Effector memory CD4-positive, alpha-beta T cell (primary cell): ENCODE data around the gene CSNK2A3.

Experiments used
- DNase-seq, 3 donors: peaks; one replicate each; pipeline ENCODE4 v3.0.0-alpha.2; 2020
- H3K27ac ChIP-seq: 2 replicates; pipeline ENCODE4 v1.7.0; 2013; ENCODE audit warnings: mild to moderate bottlenecking, low read length, moderate library complexity; ENCODE audit not compliant: insufficient read depth, poor library complexity, severe bottlenecking
- H3K27me3 ChIP-seq: replicated peaks from 2 replicates; pipeline ENCODE4 v1.7.0; 2013; ENCODE audit warnings: mild to moderate bottlenecking, low read length; ENCODE audit not compliant: insufficient read depth, control insufficient read depth, poor library complexity, severe bottlenecking
- H3K36me3 ChIP-seq: 2 replicates; pipeline ENCODE4 v1.7.0; 2013; ENCODE audit warnings: mild to moderate bottlenecking, low read length, moderate library complexity; ENCODE audit not compliant: control insufficient read depth, insufficient read depth
- H3K4me1 ChIP-seq: 2 replicates; pipeline ENCODE4 v1.7.0; 2013; ENCODE audit warnings: low read length, mild to moderate bottlenecking; ENCODE audit not compliant: control insufficient read depth, insufficient read depth, poor library complexity, severe bottlenecking
- H3K4me3 ChIP-seq: 2 replicates; pipeline ENCODE4 v1.7.0; 2013; ENCODE audit warnings: low read length, low read depth, mild to moderate bottlenecking; ENCODE audit not compliant: insufficient read depth, poor library complexity, severe bottlenecking
- H3K9me3 ChIP-seq: 2 replicates; pipeline ENCODE4 v1.7.0; 2013; ENCODE audit warnings: mild to moderate bottlenecking, low read length, moderate library complexity; ENCODE audit not compliant: control insufficient read depth

The CSNK2A3 gene

GRCh38 chr11:11318961-11319360 is 34.1 kb downstream of the CSNK2A3 start:
- Histone ChIP-seq H3K4me3 (no peak overlapping the region), H3K9me3 (no peaks in the 10 kb centered on the region), H3K4me1 (no peaks in the 10 kb centered on the region), H3K27ac (no peak overlapping the region), H3K27me3 (no peaks in the 10 kb centered on the region), H3K36me3 (no peaks in the 10 kb centered on the region)
- no peak for DNase-seq

GRCh38 chr11:11318461-11318860 is 34.6 kb downstream of the CSNK2A3 start:
- DNase-seq, result no peak
- no peaks in the 10 kb centered on the region for H3K4me1 ChIP-seq
- no peaks in the 10 kb centered on the region for H3K36me3 ChIP-seq
- H3K9me3 ChIP-seq, result no peaks in the 10 kb centered on the region
- H3K27ac ChIP-seq, result no peak overlapping the region
- no peaks in the 10 kb centered on the region for H3K27me3 ChIP-seq
- H3K4me3 ChIP-seq, result no peak overlapping the region

GRCh38 chr11:11316651-11317230 is 36.3 kb downstream of the CSNK2A3 start:
- Histone ChIP-seq H3K4me3 (no peak overlapping the region), H3K27ac (no peak overlapping the region), H3K4me1 (no peaks in the 10 kb centered on the region), H3K9me3 (no peaks in the 10 kb centered on the region), H3K27me3 (no peaks in the 10 kb centered on the region), H3K36me3 (no peaks in the 10 kb centered on the region)
- DNase-seq, result no peak

- Histone ChIP-seq H3K4me1 (no peaks in the 10 kb centered on the region), H3K27me3 (no peaks in the 10 kb centered on the region), H3K9me3 (no peaks in the 10 kb centered on the region), H3K27ac (no peak overlapping the region), H3K36me3 (no peaks in the 10 kb centered on the region), H3K4me3 (no peak overlapping the region)
- DNase-seq, result no peak
Measured at GRCh38 chr11:11313902-11314692, 39.0 kb downstream of the CSNK2A3 start.

GRCh38 chr11:11313426-11313825 is 39.6 kb downstream of the CSNK2A3 start:
- Histone ChIP-seq H3K9me3 (no peaks in the 10 kb centered on the region), H3K4me1 (no peaks in the 10 kb centered on the region), H3K27ac (no peak overlapping the region), H3K27me3 (no peaks in the 10 kb centered on the region), H3K4me3 (no peak overlapping the region), H3K36me3 (no peaks in the 10 kb centered on the region)
- DNase-seq, result no peak

GRCh38 chr11:11312738-11313137 is 40.3 kb downstream of the CSNK2A3 start:
- H3K27ac ChIP-seq, result no peak overlapping the region

GRCh38 chr11:11311169-11311568 is 41.9 kb downstream of the CSNK2A3 start:
- H3K27me3 ChIP-seq, result no peaks in the 10 kb centered on the region
- DNase-seq, result no peak
- no peak overlapping the region for H3K4me3 ChIP-seq
- H3K36me3 ChIP-seq, result no peaks in the 10 kb centered on the region
- H3K27ac ChIP-seq, result no peak overlapping the region
- H3K4me1 ChIP-seq, result no peaks in the 10 kb centered on the region
- no peaks in the 10 kb centered on the region for H3K9me3 ChIP-seq

More at GRCh38 chr11:11312738-11313137, 40.3 kb downstream of the CSNK2A3 start:
- no peaks in the 10 kb centered on the region for H3K27me3 ChIP-seq
- H3K4me1 ChIP-seq, result no peaks in the 10 kb centered on the region
- DNase-seq, result no peak
- H3K36me3 ChIP-seq, result no peaks in the 10 kb centered on the region
- no peaks in the 10 kb centered on the region for H3K9me3 ChIP-seq
- H3K4me3 ChIP-seq, result no peak overlapping the region

GRCh38 chr11:11309906-11310305 is 43.1 kb downstream of the CSNK2A3 start:
- no peak overlapping the region for H3K27ac ChIP-seq
- no peaks in the 10 kb centered on the region for H3K9me3 ChIP-seq
- no peak overlapping the region for H3K4me3 ChIP-seq
- no peaks in the 10 kb centered on the region for H3K36me3 ChIP-seq
- H3K27me3 ChIP-seq, result no peaks in the 10 kb centered on the region
- no peaks in the 10 kb centered on the region for H3K4me1 ChIP-seq
- DNase-seq, result no peak

GRCh38 chr11:11308249-11308648 is 44.8 kb downstream of the CSNK2A3 start:
- no peak for DNase-seq
- Histone ChIP-seq H3K4me1 (no peaks in the 10 kb centered on the region), H3K27me3 (no peaks in the 10 kb centered on the region), H3K36me3 (no peaks in the 10 kb centered on the region), H3K27ac (no peak overlapping the region), H3K4me3 (no peak overlapping the region), H3K9me3 (no peaks in the 10 kb centered on the region)

GRCh38 chr11:11306855-11307254 is 46.2 kb downstream of the CSNK2A3 start:
- Histone ChIP-seq H3K36me3 (no peaks in the 10 kb centered on the region), H3K9me3 (no peaks in the 10 kb centered on the region), H3K27ac (no peak overlapping the region), H3K27me3 (no peaks in the 10 kb centered on the region), H3K4me1 (no peaks in the 10 kb centered on the region), H3K4me3 (no peak overlapping the region)
- no peak for DNase-seq
